Duodenal mucosa (tissue), 2 donors: Measurements from ENCODE around the gene KIFC1.

ENCODE experiments used
- H3K27ac ChIP-seq: one replicate; pipeline ENCODE4 v1.7.0; 2013; ENCODE audit warnings: low read depth, low read length
- H3K27me3 ChIP-seq, 2 donors: one replicate each; pipeline ENCODE4 v1.7.0; 2013; ENCODE audit warnings: low read length in 2 of 2, control low read depth in 1 of 2; ENCODE audit not compliant: insufficient read depth in 2 of 2, control insufficient read depth in 1 of 2
- H3K36me3 ChIP-seq, 2 donors: one replicate each; pipeline ENCODE4 v1.7.0; 2013; ENCODE audit warnings: low read length in 2 of 2, control low read depth in 1 of 2; ENCODE audit not compliant: insufficient read depth in 2 of 2, control insufficient read depth in 1 of 2
- H3K4me1 ChIP-seq, 2 donors: one replicate each; pipeline ENCODE4 v1.7.0; 2013; ENCODE audit warnings: low read length in 2 of 2, control low read depth in 1 of 2; ENCODE audit not compliant: insufficient read depth in 2 of 2, control insufficient read depth in 1 of 2
- H3K4me3 ChIP-seq, 2 donors: one replicate each; pipeline ENCODE4 v1.7.0; 2013; ENCODE audit warnings: low read length in 2 of 2, low read depth in 1 of 2
- H3K9ac ChIP-seq, 2 donors: one replicate each; pipeline ENCODE4 v1.7.0; 2013; ENCODE audit warnings: low read length in 2 of 2, low read depth in 1 of 2
- H3K9me3 ChIP-seq, 2 donors: one replicate each; pipeline ENCODE4 v1.7.0; 2013; ENCODE audit warnings: low read length in 2 of 2, control low read depth in 1 of 2; ENCODE audit not compliant: control insufficient read depth in 1 of 2

KIFC1 gene

GRCh38 chr6:33432546-33432945 lies 40.9 kb downstream of the KIFC1 start:
- H3K9ac ChIP-seq: no peak overlapping the region
- peaks cover 27 to 36% of the 10 kb centered on the region in 2 donors for H3K4me1 ChIP-seq
- H3K9me3 ChIP-seq: no peaks in the 10 kb centered on the region
- H3K27me3 ChIP-seq: no peaks in the 10 kb centered on the region
- peaks cover 0 to 15% of the 10 kb centered on the region in 2 donors for H3K36me3 ChIP-seq
- H3K4me3 ChIP-seq: no peak overlapping the region
- H3K27ac ChIP-seq: no peak overlapping the region

GRCh38 chr6:33433001-33433543 lies 41.4 kb downstream of the KIFC1 start:
- no peak overlapping the region for H3K9ac ChIP-seq
- H3K4me1 ChIP-seq: peaks cover 27 to 35% of the 10 kb centered on the region in 2 donors
- no peaks in the 10 kb centered on the region for H3K27me3 ChIP-seq
- H3K27ac ChIP-seq: no peak overlapping the region
- H3K36me3 ChIP-seq: peaks cover 0 to 20% of the 10 kb centered on the region in 2 donors
- H3K4me3 ChIP-seq: no peak overlapping the region
- no peaks in the 10 kb centered on the region for H3K9me3 ChIP-seq

GRCh38 chr6:33433544-33434191 lies 42.0 kb downstream of the KIFC1 start:
- H3K36me3 ChIP-seq: peaks cover 0 to 23% of the 10 kb centered on the region in 2 donors
- H3K27ac ChIP-seq: no peak overlapping the region
- no peak overlapping the region for H3K9ac ChIP-seq

GRCh38 chr6:33434961-33435360 lies 43.3 kb downstream of the KIFC1 start:
- Histone ChIP-seq H3K4me1 (peaks cover 9 to 17% of the 10 kb centered on the region in 2 donors), H3K36me3 (peaks cover 0 to 23% of the 10 kb centered on the region in 2 donors), H3K9ac (no peak overlapping the region)

More at GRCh38 chr6:33433544-33434191, 42.0 kb downstream of the KIFC1 start:
- H3K4me1 ChIP-seq: peaks cover 22 to 30% of the 10 kb centered on the region in 2 donors
- no peaks in the 10 kb centered on the region for H3K27me3 ChIP-seq
- H3K9me3 ChIP-seq: no peaks in the 10 kb centered on the region
- no peak overlapping the region for H3K4me3 ChIP-seq

GRCh38 chr6:33437666-33438065 lies 46.0 kb downstream of the KIFC1 start:
- H3K9me3 ChIP-seq: no peaks in the 10 kb centered on the region
- no peak overlapping the region for H3K4me3 ChIP-seq
- no peaks in the 10 kb centered on the region for H3K4me1 ChIP-seq
- peaks cover 0 to 29% of the 10 kb centered on the region in 2 donors for H3K36me3 ChIP-seq
- no peak overlapping the region for H3K27ac ChIP-seq
- H3K9ac ChIP-seq: no peak overlapping the region
- no peaks in the 10 kb centered on the region for H3K27me3 ChIP-seq

More at GRCh38 chr6:33434961-33435360, 43.3 kb downstream of the KIFC1 start:
- H3K27ac ChIP-seq: no peak overlapping the region
- H3K4me3 ChIP-seq: no peak overlapping the region
- no peaks in the 10 kb centered on the region for H3K9me3 ChIP-seq
- no peaks in the 10 kb centered on the region for H3K27me3 ChIP-seq

- Histone ChIP-seq H3K27me3 (no peaks in the 10 kb centered on the region), H3K9ac (no peak overlapping the region), H3K9me3 (no peaks in the 10 kb centered on the region), H3K4me3 (no peak overlapping the region), H3K27ac (no peak overlapping the region), H3K36me3 (peaks cover 0 to 38% of the 10 kb centered on the region in 2 donors), H3K4me1 (no peaks in the 10 kb centered on the region)
Observed at GRCh38 chr6:33438978-33439594, 47.5 kb downstream of the KIFC1 start.

GRCh38 chr6:33439956-33440648 lies 48.5 kb downstream of the KIFC1 start:
- Histone ChIP-seq H3K27ac (no peak overlapping the region), H3K27me3 (no peaks in the 10 kb centered on the region), H3K9me3 (no peaks in the 10 kb centered on the region), H3K4me3 (no peak overlapping the region), H3K4me1 (no peaks in the 10 kb centered on the region), H3K36me3 (peaks cover 0 to 39% of the 10 kb centered on the region in 2 donors), H3K9ac (no peak overlapping the region)

- Histone ChIP-seq H3K9ac (no peak overlapping the region), H3K4me1 (no peaks in the 10 kb centered on the region), H3K9me3 (no peaks in the 10 kb centered on the region), H3K4me3 (no peak overlapping the region), H3K27me3 (no peaks in the 10 kb centered on the region), H3K27ac (no peak overlapping the region), H3K36me3 (peaks cover 0 to 33% of the 10 kb centered on the region in 2 donors)
Observed at GRCh38 chr6:33440649-33441309, 49.2 kb downstream of the KIFC1 start.

GRCh38 chr6:33441457-33441856 lies 49.8 kb downstream of the KIFC1 start:
- Histone ChIP-seq H3K27ac (no peak overlapping the region), H3K9me3 (no peaks in the 10 kb centered on the region), H3K4me1 (no peaks in the 10 kb centered on the region), H3K9ac (no peak overlapping the region), H3K27me3 (no peaks in the 10 kb centered on the region), H3K36me3 (peaks cover 0 to 35% of the 10 kb centered on the region in 2 donors), H3K4me3 (no peak overlapping the region)
